GM21367 (cell line): ENCODE results near the gene KCNJ6.

Experiments
- ATAC-seq: cut with Tn5 transposase; IDR thresholded peaks from one replicate; pipeline ENCODE4 v1.9.1; 2021; ENCODE audit not compliant: unreplicated experiment

KCNJ6 gene

GRCh38 chr21:37827913-37828312 lies 88.3 kb downstream of the KCNJ6 start:
- ATAC-seq, result no peak

- no peak for ATAC-seq
These were observed 94.3 kb downstream of the KCNJ6 start for GRCh38 chr21:37821786-37822450.

- ATAC-seq, result no peak
These were observed 95.2 kb downstream of the KCNJ6 start for GRCh38 chr21:37821092-37821491.

- no peak for ATAC-seq
These were observed 96.9 kb downstream of the KCNJ6 start for GRCh38 chr21:37819372-37819771.

- ATAC-seq, result no peak
These were observed 99.0 kb downstream of the KCNJ6 start for GRCh38 chr21:37817242-37817641.

- no peak for ATAC-seq
These were observed 100.4 kb downstream of the KCNJ6 start for GRCh38 chr21:37815893-37816292.

GRCh38 chr21:37811711-37812110 lies 104.5 kb downstream of the KCNJ6 start:
- ATAC-seq, result no peak

- ATAC-seq, result no peak
These were observed 108.0 kb downstream of the KCNJ6 start for GRCh38 chr21:37808261-37808660.

- ATAC-seq, result no peak
These were observed 111.0 kb downstream of the KCNJ6 start for GRCh38 chr21:37805266-37805665.

GRCh38 chr21:37804001-37804400 lies 112.3 kb downstream of the KCNJ6 start:
- ATAC-seq, result no peak

- no peak for ATAC-seq
These were observed 113.1 kb downstream of the KCNJ6 start for GRCh38 chr21:37803101-37803651.

GRCh38 chr21:37800456-37801061 lies 115.7 kb downstream of the KCNJ6 start:
- no peak for ATAC-seq

GRCh38 chr21:37800057-37800455 lies 116.2 kb downstream of the KCNJ6 start:
- no peak for ATAC-seq

GRCh38 chr21:37799211-37800056 lies 116.8 kb downstream of the KCNJ6 start:
- ATAC-seq, result no peak

GRCh38 chr21:37797403-37797802 lies 118.9 kb downstream of the KCNJ6 start:
- no peak for ATAC-seq

GRCh38 chr21:37796011-37796410 lies 120.2 kb downstream of the KCNJ6 start:
- ATAC-seq, result no peak

- no peak for ATAC-seq
These were observed 122.6 kb downstream of the KCNJ6 start for GRCh38 chr21:37793660-37794059.

GRCh38 chr21:37792046-37792445 lies 124.2 kb downstream of the KCNJ6 start:
- ATAC-seq, result no peak

- no peak for ATAC-seq
These were observed 125.4 kb downstream of the KCNJ6 start for GRCh38 chr21:37790905-37791304.

- ATAC-seq, result no peak
These were observed 127.8 kb downstream of the KCNJ6 start for GRCh38 chr21:37788503-37788902.

- no peak for ATAC-seq
These were observed 128.8 kb downstream of the KCNJ6 start for GRCh38 chr21:37787456-37787855.
